Lung (tissue), 13 donors: ENCODE data around the gene DNMT3L. TPM values are rescaled to one million over a fixed set of nuclear protein-coding genes. Genes with fewer than 3 reads are reported as not detected.
"Not testable (repeated sequence)": the region's sequence is repeated elsewhere in the genome, so short reads cannot be mapped to it uniquely, and the experiment has no call there.

Source experiments
- ATAC-seq: fragments of 200-7000 bp; cut with Tn5 transposase; one replicate; pipeline ENCODE4 v1.9.1; 2020; ENCODE audit warnings: moderate number of reproducible peaks; ENCODE audit not compliant: insufficient read depth, low FRiP score
- DNase-seq, 3 donors: peaks; one replicate each; pipeline ENCODE4 v3.0.0-alpha.2; 2013 to 2017
- H3K27ac ChIP-seq, 2 donors: one replicate each; pipeline ENCODE4 v1.5.1; 2013; ENCODE audit warnings: mild to moderate bottlenecking in 2 of 2, moderate library complexity in 2 of 2, control low read depth in 1 of 2, inconsistent platforms in 1 of 2, low read depth in 1 of 2, low read length in 1 of 2
- H3K27me3 ChIP-seq, 3 donors: one replicate each; pipeline ENCODE4 v1.5.1; 2013; ENCODE audit warnings: low read length in 2 of 3; ENCODE audit not compliant: control insufficient read depth in 3 of 3, insufficient read depth in 3 of 3
- H3K36me3 ChIP-seq, 4 donors: one replicate each; pipeline ENCODE4 v1.5.1; 2013; ENCODE audit warnings: low read length in 4 of 4, mild to moderate bottlenecking in 1 of 4, moderate library complexity in 1 of 4; ENCODE audit not compliant: control insufficient read depth in 4 of 4, insufficient read depth in 4 of 4
- H3K4me1 ChIP-seq, 5 donors: one replicate each; pipeline ENCODE4 v1.5.1; 2013; ENCODE audit warnings: low read length in 5 of 5, mild to moderate bottlenecking in 2 of 5, moderate library complexity in 1 of 5; ENCODE audit not compliant: control insufficient read depth in 5 of 5, insufficient read depth in 5 of 5
- H3K4me3 ChIP-seq: one replicate; pipeline ENCODE4 v1.5.1; 2013; ENCODE audit warnings: mild to moderate bottlenecking, control low read depth, moderate library complexity
- H3K9ac ChIP-seq, 2 donors: one replicate each; pipeline ENCODE4 v1.5.1; 2013; ENCODE audit warnings: low read length in 2 of 2, control low read depth in 1 of 2; ENCODE audit not compliant: insufficient read depth in 1 of 2
- H3K9me3 ChIP-seq, 4 donors: one replicate each; pipeline ENCODE4 v1.5.1; 2013; ENCODE audit warnings: low read length in 3 of 4, mild to moderate bottlenecking in 1 of 4, moderate library complexity in 1 of 4; ENCODE audit not compliant: control insufficient read depth in 4 of 4, insufficient read depth in 3 of 4
- CTCF ChIP-seq: IDR thresholded peaks from 2 replicates; pipeline ENCODE4 v1.5.1; 2012; ENCODE audit warnings: mild to moderate bottlenecking; ENCODE audit errors: control extremely low read depth, extremely low read depth
- WGBS, 2 donors: extraction: QIAGEN DNeasy Blood & Tissue Kit; methylation state at CpG; one replicate each; pipeline ENCODE4 v1.1.7; 2013; 5-methylcytosine and 5-hydroxymethylcytosine counted together
- polyA plus RNA-seq, 2 donors: library from polyadenylated mRNA; stranded (reverse); fragments of 200-250 nt; gene quantifications; one replicate each; pipeline ENCODE4 v1.2.1, GENCODE V29; 2013
- small RNA-seq: library from RNA; depleted of rRNA; stranded (forward); fragments of <200 nt; gene quantifications from one replicate; pipeline ENCODE3, GENCODE V24; 2014; ENCODE audit warnings: low replicate concordance
- total RNA-seq, 2 donors: library from RNA; depleted of rRNA in 1 of 2; stranded (reverse); fragments of >200 nt in 1 of 2; gene quantifications; one replicate each; pipeline ENCODE4 v1.2.1, GENCODE V29; 2014 to 2021
- donor health status: control.
- donor health status: control.
- donor health status: Bipolar disorder and iron deficiency.
- donor health status: healthy.
- donor health status: DM: yes; HTN: yes; CAD: no.

The DNMT3L gene
- total and polyA plus RNA-seq, 4 donors: not detected

- no peak overlapping the region for H3K4me3 ChIP-seq
- ATAC-seq: no peak
- TF ChIP-seq CTCF: no peak
Observed at GRCh38 chr21:44199448-44199847, 62.2 kb downstream of the DNMT3L start.

GRCh38 chr21:44197156-44197516, 64.6 kb downstream of the DNMT3L start:
- not testable (repeated sequence) for H3K4me1 ChIP-seq, H3K4me3 ChIP-seq, H3K27ac ChIP-seq, DNase-seq, ATAC-seq, H3K27me3 ChIP-seq, H3K36me3 ChIP-seq, H3K9ac ChIP-seq, H3K9me3 ChIP-seq
- 77% methylated on average over 10 of the region's 21 CpGs; no CpG with 5 or more reads in 1 of the 2 donors for WGBS, 2 donors

More at GRCh38 chr21:44199448-44199847, 62.2 kb downstream of the DNMT3L start:
- 72 to 82% methylated on average over 15 of the region's 15 CpGs for whole genome bisulfite sequencing, 2 donors
- Histone ChIP-seq H3K9me3 (no peaks in the 10 kb centered on the region), H3K4me1 (no peaks in the 10 kb centered on the region), H3K36me3 (no peaks in the 10 kb centered on the region), H3K27me3 (no peaks in the 10 kb centered on the region), H3K27ac (no peak overlapping the region), H3K9ac (no peak overlapping the region)
- DNase-seq: peak in 1 of 3 donors; percentile 12

Small RNA genes lying within 50 kb of the gene (small RNA-seq; reads per million reads assigned to genes)
- not detected for gene AP001059.3

Other genes with a start within 250 kb of the DNMT3L start
- gene TRAPPC10, start 249.6 kb downstream of the DNMT3L start, total RNA-seq: 10 to 100 TPM; 43.0 to 43.5 TPM
- gene TRAPPC10, start 249.6 kb downstream of the DNMT3L start, polyA plus RNA-seq: 10 to 100 TPM in 1 of 2 donors, 1 to 10 TPM in 1; 7.7 to 16.5 TPM
- gene PWP2, start 154.5 kb downstream of the DNMT3L start, total RNA-seq: 10 to 100 TPM; 10.3 to 20.4 TPM
- 1 to 10 TPM; 3.6 to 8.9 TPM for gene PWP2, start 154.5 kb downstream of the DNMT3L start, polyA plus RNA-seq
- 10 to 100 TPM in 1 of 2 donors, 1 to 10 TPM in 1; 9.8 to 29.4 TPM for gene GATD3, start 128.2 kb downstream of the DNMT3L start, total RNA-seq
- gene GATD3, start 128.2 kb downstream of the DNMT3L start, polyA plus RNA-seq: 10 to 100 TPM in 1 of 2 donors, 1 to 10 TPM in 1; 6.5 to 48.5 TPM
- 1 to 10 TPM; 1.6 to 4.0 TPM for gene ICOSLG, start 21.0 kb downstream of the DNMT3L start, total RNA-seq
- gene ICOSLG, start 21.0 kb downstream of the DNMT3L start, polyA plus RNA-seq: 1 to 10 TPM; 2.5 to 2.9 TPM
- under 1 TPM in 1 of 2 donors, not detected in 1; 0.37 TPM for gene AIRE, start 24.0 kb upstream of the DNMT3L start, total RNA-seq
- gene AIRE, start 24.0 kb upstream of the DNMT3L start, polyA plus RNA-seq: not detected
- 100 to 1,000 TPM in 1 of 2 donors, 10 to 100 TPM in 1; 99.0 to 129 TPM for gene PFKL, start 38.2 kb upstream of the DNMT3L start, total RNA-seq
- 100 to 1,000 TPM in 1 of 2 donors, 10 to 100 TPM in 1; 63.4 to 106 TPM for gene PFKL, start 38.2 kb upstream of the DNMT3L start, polyA plus RNA-seq
- gene CFAP410, start 77.5 kb upstream of the DNMT3L start, total RNA-seq: 10 to 100 TPM; 24.3 to 45.3 TPM
- 10 to 100 TPM; 33.7 to 72.7 TPM for gene CFAP410, start 77.5 kb upstream of the DNMT3L start, polyA plus RNA-seq
- gene TRPM2, start 91.7 kb upstream of the DNMT3L start, total RNA-seq: 10 to 100 TPM in 1 of 2 donors, 1 to 10 TPM in 1; 5.9 to 13.1 TPM
- 10 to 100 TPM in 1 of 2 donors, 1 to 10 TPM in 1; 7.4 to 26.2 TPM for gene TRPM2, start 91.7 kb upstream of the DNMT3L start, polyA plus RNA-seq
- 1 to 10 TPM; 2.8 to 3.6 TPM for gene LRRC3, start 193.6 kb upstream of the DNMT3L start, total RNA-seq
- 1 to 10 TPM; 1.4 to 2.0 TPM for gene LRRC3, start 193.6 kb upstream of the DNMT3L start, polyA plus RNA-seq